GM19463 (cell line): Measurements from ENCODE around the gene ZNF316.

Experiments
- ATAC-seq: cut with Tn5 transposase; IDR thresholded peaks from one replicate; pipeline ENCODE4 v1.9.1; 2021; ENCODE audit warnings: mild to moderate bottlenecking, moderate library complexity; ENCODE audit not compliant: unreplicated experiment

ZNF316 gene

GRCh38 chr7:6636741-6637543, at the start of gene ZNF316:
Gene ZNF316, plus strand, starts transcription at chr7:6637318. Its CDS starts 5,092 bp downstream, at chr7:6642410.
- peak; percentile 74 for ATAC-seq

- no peak for ATAC-seq
These were observed 48.6 kb upstream of the ZNF316 start for GRCh38 chr7:6588566-6588965.

GRCh38 chr7:6589151-6589828, 47.8 kb upstream of the ZNF316 start:
- ATAC-seq, result no peak

GRCh38 chr7:6589829-6590644, 47.1 kb upstream of the ZNF316 start, which contains the start of gene INTS15:
Gene INTS15, plus strand, starts transcription at chr7:6590021. Its CDS starts 263 bp downstream, at chr7:6590284.
- ATAC-seq, result peak; percentile 84

GRCh38 chr7:6590645-6591110, 46.4 kb upstream of the ZNF316 start:
- peak; percentile 22 for ATAC-seq

GRCh38 chr7:6600093-6600492, 37.0 kb upstream of the ZNF316 start:
- no peak for ATAC-seq

GRCh38 chr7:6604458-6604857, 32.7 kb upstream of the ZNF316 start:
- no peak for ATAC-seq

- no peak for ATAC-seq
These were observed 30.1 kb upstream of the ZNF316 start for GRCh38 chr7:6606866-6607583.

GRCh38 chr7:6607651-6608051, 29.5 kb upstream of the ZNF316 start:
- ATAC-seq, result no peak

- ATAC-seq, result no peak
These were observed 29.0 kb upstream of the ZNF316 start for GRCh38 chr7:6608081-6608480.

GRCh38 chr7:6608794-6609193, 28.3 kb upstream of the ZNF316 start:
- no peak for ATAC-seq

- no peak for ATAC-seq
These were observed 24.3 kb upstream of the ZNF316 start for GRCh38 chr7:6612819-6613218.

GRCh38 chr7:6613706-6614105, 23.4 kb upstream of the ZNF316 start:
- no peak for ATAC-seq

- no peak for ATAC-seq
These were observed 22.0 kb upstream of the ZNF316 start, which contains the start of gene ZNF853 for GRCh38 chr7:6614953-6615722. Gene ZNF853, plus strand, starts transcription at chr7:6615610. Its CDS starts 565 bp downstream, at chr7:6616175.

- no peak for ATAC-seq
These were observed 21.2 kb upstream of the ZNF316 start for GRCh38 chr7:6615723-6616555.

- no peak for ATAC-seq
These were observed 20.1 kb upstream of the ZNF316 start for GRCh38 chr7:6616854-6617643.

- ATAC-seq, result no peak
These were observed 18.5 kb upstream of the ZNF316 start for GRCh38 chr7:6618621-6619020.

GRCh38 chr7:6619961-6620360, 17.2 kb upstream of the ZNF316 start:
- ATAC-seq, result no peak
